Natural killer cell (primary cell): Measurements from ENCODE around the gene POLR3A. TPM values are rescaled to one million over a fixed set of nuclear protein-coding genes. Genes with fewer than 3 reads are reported as not detected.
A peak's percentile ranks its signal among the peaks of the same experiment; 100 is the strongest.
"Not testable (repeated sequence)": the region's sequence is repeated elsewhere in the genome, so short reads cannot be mapped to it uniquely, and the experiment has no call there.

Experiments
- ATAC-seq, 3 donors: fragments of 150-1000 bp in 2 of 3; fragments of 200-7000 bp in 1 of 3; cut with Tn5 transposase; 1 replicate in 1 of 3; 2 replicates in 2 of 3; pipeline ENCODE4 v1.10.0; 2021; ENCODE audit warnings: mild to moderate bottlenecking in 2 of 3, moderate library complexity in 2 of 3
- DNase-seq, 2 donors: peaks; one replicate each; pipeline versions ENCODE4 v3.0.0 to v3.0.0-alpha.2; 2013 to 2021; ENCODE audit warnings: mixed read lengths in 1 of 2
- H3K27ac ChIP-seq: one replicate; pipeline ENCODE4 v1.5.1; 2013; ENCODE audit warnings: mild to moderate bottlenecking, low read length
- H3K27me3 ChIP-seq: one replicate; pipeline ENCODE4 v1.6.1; 2013; ENCODE audit warnings: low read length; ENCODE audit not compliant: control insufficient read depth, insufficient read depth
- H3K36me3 ChIP-seq: one replicate; pipeline ENCODE4 v1.6.1; 2013; ENCODE audit warnings: low read length; ENCODE audit not compliant: control insufficient read depth, insufficient read depth
- H3K4me1 ChIP-seq: one replicate; pipeline ENCODE4 v1.6.1; 2013; ENCODE audit warnings: low read length; ENCODE audit not compliant: control insufficient read depth, insufficient read depth
- H3K4me3 ChIP-seq: one replicate; pipeline ENCODE4 v1.5.1; 2013; ENCODE audit warnings: low read length
- H3K9me3 ChIP-seq: one replicate; pipeline ENCODE4 v1.6.1; 2013; ENCODE audit warnings: low read length; ENCODE audit not compliant: control insufficient read depth, insufficient read depth
- H3K27ac Mint-ChIP-seq, 2 donors: one replicate each; pipeline ENCODE4 v1.8.0; 2022; ENCODE audit warnings: mild to moderate bottlenecking in 2 of 2, mixed read lengths in 2 of 2, moderate library complexity in 1 of 2
- H3K27me3 Mint-ChIP-seq, 2 donors: one replicate each; pipeline ENCODE4 v1.8.0; 2022; ENCODE audit warnings: low read depth in 2 of 2, mixed read lengths in 2 of 2
- H3K36me3 Mint-ChIP-seq: one replicate; pipeline ENCODE4 v1.8.0; 2022; ENCODE audit warnings: mixed read lengths
- H3K4me1 Mint-ChIP-seq, 2 donors: one replicate each; pipeline ENCODE4 v1.8.0; 2022; ENCODE audit warnings: mixed read lengths in 2 of 2
- H3K4me3 Mint-ChIP-seq: one replicate; pipeline ENCODE4 v1.8.0; 2022; ENCODE audit warnings: mild to moderate bottlenecking, moderate library complexity, mixed read lengths
- H3K9me3 Mint-ChIP-seq, 2 donors: one replicate each; pipeline ENCODE4 v1.8.0; 2022; ENCODE audit warnings: mixed read lengths in 2 of 2
- WGBS: methylation state at CpG from one replicate; pipeline ENCODE4 v1.1.7; 2013; ENCODE audit warnings: missing lambda C conversion rate; ENCODE audit not compliant: insufficient coverage; 5-methylcytosine and 5-hydroxymethylcytosine counted together
- intact Hi-C: fragments of 100-400 bp; cut with micrococcal nuclease; formaldehyde crosslinking; loops from one replicate; pipeline ENCODE4 v1.14.2; 2022
- total RNA-seq, 4 donors: library from RNA; stranded (reverse); fragments of 120-200 nt in 1 of 4; gene quantifications; one replicate each; pipeline versions ENCODE4 v1.2.3 to v1.2.4, GENCODE V29; 2013 to 2022
- TF ChIP-seq, protein P1 (sequence below): fragments of 200-600 bp; IDR thresholded peaks from one replicate; pipeline ENCODE4 v1.8.0; 2022; ENCODE audit warnings: antibody characterized with exemption

POLR3A gene
- total RNA-seq, 3 donors from 2014 or later (not counting 1 experiment from before 2014, with no cell fraction given): 15.6 to 21.0 (median 17.9) TPM

DNA sequence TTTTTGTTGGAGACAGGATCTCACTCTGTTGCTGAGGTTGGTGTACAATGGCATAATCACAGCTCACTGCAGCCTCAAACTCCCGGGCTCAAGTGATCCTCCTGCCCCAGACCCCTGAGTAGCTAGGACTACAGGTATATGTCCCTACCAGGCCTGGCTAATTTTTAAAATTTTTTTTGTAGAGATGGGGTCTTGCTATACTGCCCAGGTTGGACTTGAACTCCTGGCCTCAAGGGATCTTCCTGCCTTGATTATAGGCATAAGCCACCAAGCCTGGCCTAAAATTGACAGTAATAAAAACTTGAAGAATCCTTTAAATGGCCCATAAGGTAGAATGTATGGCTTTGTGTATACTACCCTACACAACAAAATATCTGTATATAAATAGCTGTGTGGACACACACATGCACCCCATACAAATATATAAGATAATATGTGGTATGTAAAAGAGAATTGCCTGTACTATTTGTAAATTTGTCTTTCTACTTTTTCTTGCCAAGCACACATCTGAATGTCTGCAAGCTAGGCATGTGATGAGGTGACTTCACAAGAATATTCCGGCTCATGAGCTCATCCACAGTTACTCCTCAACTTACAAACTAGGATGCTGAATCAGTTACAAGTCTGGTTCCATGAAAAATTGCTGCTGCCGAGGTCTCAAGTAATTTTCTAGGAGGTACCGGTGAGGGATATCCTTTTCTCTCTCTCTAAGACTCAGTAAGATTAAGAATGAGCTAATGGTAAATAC is 26.6 kb downstream of the POLR3A start:
- intact Hi-C loops: no loop called here

DNA sequence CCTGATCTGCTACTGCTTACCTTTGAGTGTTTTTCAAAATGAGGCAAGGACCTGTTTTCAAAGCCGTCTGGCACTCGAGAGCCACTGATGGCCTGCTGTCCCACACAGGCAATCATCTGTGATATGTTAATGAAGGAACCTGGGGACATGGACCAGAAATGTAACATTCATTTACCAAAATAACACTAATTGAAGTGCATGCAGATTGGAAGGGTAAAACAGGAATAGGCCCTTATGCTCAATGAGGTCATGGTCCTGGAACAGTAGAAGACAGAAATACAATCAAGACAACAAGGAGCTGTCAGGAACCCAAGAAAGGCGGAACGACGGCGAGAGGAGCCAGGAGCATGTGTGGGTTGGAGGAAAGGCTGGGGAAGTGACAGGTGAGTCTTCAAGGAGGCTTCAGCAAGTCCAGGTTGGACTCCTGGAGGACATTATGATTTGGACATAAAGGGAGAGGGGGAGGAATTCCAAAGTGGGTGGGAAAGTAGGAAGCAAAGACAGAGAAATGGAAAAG is 28.3 kb downstream of the POLR3A start:
- Mint-ChIP-seq H3K9me3 (no peaks in the 10 kb centered on the region), H3K27me3 (no peaks in the 10 kb centered on the region), H3K36me3 (peaks cover 21% of the 10 kb centered on the region), H3K4me1 (peaks cover 0 to 3% of the 10 kb centered on the region in 2 donors), H3K27ac (peak overlapping the region in 1 of 2 donors; percentile 3), H3K4me3 (no peak overlapping the region)
- 92% methylated on average over 6 of the region's 6 CpGs for WGBS
- intact Hi-C loops: no loop called here
- no peak for DNase-seq
- Histone ChIP-seq H3K36me3 (peaks cover 59% of the 10 kb centered on the region), H3K9me3 (no peaks in the 10 kb centered on the region), H3K4me1 (no peaks in the 10 kb centered on the region), H3K4me3 (no peak overlapping the region), H3K27me3 (no peaks in the 10 kb centered on the region), H3K27ac (no peak overlapping the region)
- TF ChIP-seq, protein P1, sequence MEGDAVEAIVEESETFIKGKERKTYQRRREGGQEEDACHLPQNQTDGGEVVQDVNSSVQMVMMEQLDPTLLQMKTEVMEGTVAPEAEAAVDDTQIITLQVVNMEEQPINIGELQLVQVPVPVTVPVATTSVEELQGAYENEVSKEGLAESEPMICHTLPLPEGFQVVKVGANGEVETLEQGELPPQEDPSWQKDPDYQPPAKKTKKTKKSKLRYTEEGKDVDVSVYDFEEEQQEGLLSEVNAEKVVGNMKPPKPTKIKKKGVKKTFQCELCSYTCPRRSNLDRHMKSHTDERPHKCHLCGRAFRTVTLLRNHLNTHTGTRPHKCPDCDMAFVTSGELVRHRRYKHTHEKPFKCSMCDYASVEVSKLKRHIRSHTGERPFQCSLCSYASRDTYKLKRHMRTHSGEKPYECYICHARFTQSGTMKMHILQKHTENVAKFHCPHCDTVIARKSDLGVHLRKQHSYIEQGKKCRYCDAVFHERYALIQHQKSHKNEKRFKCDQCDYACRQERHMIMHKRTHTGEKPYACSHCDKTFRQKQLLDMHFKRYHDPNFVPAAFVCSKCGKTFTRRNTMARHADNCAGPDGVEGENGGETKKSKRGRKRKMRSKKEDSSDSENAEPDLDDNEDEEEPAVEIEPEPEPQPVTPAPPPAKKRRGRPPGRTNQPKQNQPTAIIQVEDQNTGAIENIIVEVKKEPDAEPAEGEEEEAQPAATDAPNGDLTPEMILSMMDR: no peak
- no peak for ATAC-seq

More for the DNA sequence above, 26.6 kb downstream of the POLR3A start:
- Histone ChIP-seq H3K9me3 (no peaks in the 10 kb centered on the region), H3K4me3 (no peak overlapping the region), H3K27ac (no peak overlapping the region), H3K36me3 (peaks cover 72% of the 10 kb centered on the region), H3K27me3 (no peaks in the 10 kb centered on the region), H3K4me1 (no peaks in the 10 kb centered on the region)
- Mint-ChIP-seq H3K36me3 (peaks cover 36% of the 10 kb centered on the region), H3K4me1 (no peaks in the 10 kb centered on the region), H3K27me3 (no peaks in the 10 kb centered on the region), H3K4me3 (no peak overlapping the region), H3K9me3 (no peaks in the 10 kb centered on the region), H3K27ac (no peak overlapping the region)
- TF ChIP-seq, protein P1: no peak
- WGBS: 95% methylated on average over 4 of the region's 4 CpGs
- DNase-seq: no peak
- no peak for ATAC-seq

DNA sequence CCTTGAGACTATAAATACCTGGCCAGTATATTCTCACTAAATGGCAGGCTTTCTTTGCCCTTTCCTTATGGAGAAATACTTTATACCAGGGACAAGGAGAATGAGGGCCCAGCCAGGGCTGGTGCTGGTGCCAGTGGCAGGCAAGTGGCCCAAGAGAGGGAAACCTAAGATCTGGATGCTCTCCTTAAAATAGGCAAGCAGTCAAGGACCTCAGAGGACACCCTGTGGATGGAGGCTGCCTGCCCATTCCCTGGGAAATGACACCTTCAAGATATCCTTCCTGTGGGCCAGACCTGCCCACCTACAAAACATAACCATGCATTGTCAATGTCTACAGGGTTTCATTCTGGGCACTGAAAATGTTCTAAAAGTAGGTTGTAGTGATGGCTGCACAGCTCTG is 29.1 kb downstream of the POLR3A start:
- Histone ChIP-seq H3K4me3 (no peak overlapping the region), H3K27me3 (no peaks in the 10 kb centered on the region), H3K36me3 (peaks cover 53% of the 10 kb centered on the region), H3K9me3 (no peaks in the 10 kb centered on the region), H3K4me1 (no peaks in the 10 kb centered on the region), H3K27ac (no peak overlapping the region)
- H3K4me1 Mint-ChIP-seq: peaks cover 0 to 5% of the 10 kb centered on the region in 2 donors
- H3K27me3 Mint-ChIP-seq: no peaks in the 10 kb centered on the region
- TF ChIP-seq, protein P1: no peak
- no peaks in the 10 kb centered on the region for H3K9me3 Mint-ChIP-seq
- intact Hi-C loops: no loop called here
- no peak overlapping the region for H3K27ac Mint-ChIP-seq
- peaks cover 15% of the 10 kb centered on the region for H3K36me3 Mint-ChIP-seq
- H3K4me3 Mint-ChIP-seq: no peak overlapping the region
- ATAC-seq (no peak), DNase-seq (no peak)

DNA sequence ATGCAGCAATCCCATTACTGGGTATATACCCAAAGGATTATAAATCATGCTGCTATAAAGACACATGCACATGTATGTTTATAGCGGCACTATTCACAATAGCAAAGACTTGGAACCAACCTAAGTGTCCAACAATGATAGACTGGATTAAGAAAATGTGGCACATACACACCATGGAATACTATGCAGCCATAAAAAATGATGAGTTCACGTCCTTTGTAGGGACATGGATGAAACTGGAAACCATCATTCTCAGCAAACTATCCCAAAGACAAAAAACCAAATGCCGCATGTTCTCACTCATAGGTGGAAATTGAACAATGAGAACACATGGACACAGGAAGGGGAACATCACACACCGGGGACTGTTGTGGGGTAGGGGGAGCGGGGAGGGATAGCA is 30.5 kb downstream of the POLR3A start:
- ATAC-seq, H3K27me3 Mint-ChIP-seq, intact Hi-C loops: not testable (repeated sequence)

More for the DNA sequence above, 30.5 kb downstream of the POLR3A start:
- H3K27ac ChIP-seq, H3K4me3 ChIP-seq, H3K27ac Mint-ChIP-seq, H3K4me1 Mint-ChIP-seq, H3K4me3 Mint-ChIP-seq, H3K9me3 Mint-ChIP-seq, H3K4me1 ChIP-seq, H3K27me3 ChIP-seq, H3K9me3 ChIP-seq, DNase-seq: not testable (repeated sequence)
- peaks cover 46% of the 10 kb centered on the region for H3K36me3 ChIP-seq
- peaks cover 17% of the 10 kb centered on the region for H3K36me3 Mint-ChIP-seq
- WGBS: 100% methylated on average over 3 of the region's 5 CpGs
